ENCODE results near the gene SLC25A36.

GRCh38 chr3:140974900-140975299, 33.3 kb downstream of the SLC25A36 start:
- TF ChIP-seq, protein P1, sequence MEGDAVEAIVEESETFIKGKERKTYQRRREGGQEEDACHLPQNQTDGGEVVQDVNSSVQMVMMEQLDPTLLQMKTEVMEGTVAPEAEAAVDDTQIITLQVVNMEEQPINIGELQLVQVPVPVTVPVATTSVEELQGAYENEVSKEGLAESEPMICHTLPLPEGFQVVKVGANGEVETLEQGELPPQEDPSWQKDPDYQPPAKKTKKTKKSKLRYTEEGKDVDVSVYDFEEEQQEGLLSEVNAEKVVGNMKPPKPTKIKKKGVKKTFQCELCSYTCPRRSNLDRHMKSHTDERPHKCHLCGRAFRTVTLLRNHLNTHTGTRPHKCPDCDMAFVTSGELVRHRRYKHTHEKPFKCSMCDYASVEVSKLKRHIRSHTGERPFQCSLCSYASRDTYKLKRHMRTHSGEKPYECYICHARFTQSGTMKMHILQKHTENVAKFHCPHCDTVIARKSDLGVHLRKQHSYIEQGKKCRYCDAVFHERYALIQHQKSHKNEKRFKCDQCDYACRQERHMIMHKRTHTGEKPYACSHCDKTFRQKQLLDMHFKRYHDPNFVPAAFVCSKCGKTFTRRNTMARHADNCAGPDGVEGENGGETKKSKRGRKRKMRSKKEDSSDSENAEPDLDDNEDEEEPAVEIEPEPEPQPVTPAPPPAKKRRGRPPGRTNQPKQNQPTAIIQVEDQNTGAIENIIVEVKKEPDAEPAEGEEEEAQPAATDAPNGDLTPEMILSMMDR (IDR thresholded peaks at IDR 0.05): no peak
- TF ChIP-seq POLR2AphosphoS5 (IDR thresholded peaks at IDR 0.05; ENCODE audit: low read depth, low read length) (no peak), SIN3A (IDR thresholded peaks at IDR 0.05; ENCODE audit: borderline replicate concordance, low read depth, low read length) (no peak), REST (IDR thresholded peaks at IDR 0.05; ENCODE audit: low read depth, low read length) (no peak), EZH2phosphoT487 (IDR thresholded peaks at IDR 0.05; ENCODE audit: borderline replicate concordance, low read depth) (no peak), JUND (IDR thresholded peaks at IDR 0.05) (no peak), NRF1 (IDR thresholded peaks at IDR 0.05; ENCODE audit: low read depth, low read length) (no peak), MXI1 (IDR thresholded peaks at IDR 0.05; ENCODE audit: low read depth, low read length) (no peak), YY1 (IDR thresholded peaks at IDR 0.05; ENCODE audit: low read depth) (no peak)
- TF ChIP-seq, protein P2, sequence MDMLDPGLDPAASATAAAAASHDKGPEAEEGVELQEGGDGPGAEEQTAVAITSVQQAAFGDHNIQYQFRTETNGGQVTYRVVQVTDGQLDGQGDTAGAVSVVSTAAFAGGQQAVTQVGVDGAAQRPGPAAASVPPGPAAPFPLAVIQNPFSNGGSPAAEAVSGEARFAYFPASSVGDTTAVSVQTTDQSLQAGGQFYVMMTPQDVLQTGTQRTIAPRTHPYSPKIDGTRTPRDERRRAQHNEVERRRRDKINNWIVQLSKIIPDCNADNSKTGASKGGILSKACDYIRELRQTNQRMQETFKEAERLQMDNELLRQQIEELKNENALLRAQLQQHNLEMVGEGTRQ (IDR thresholded peaks at IDR 0.05; ENCODE audit: borderline replicate concordance, low read depth, low read length): no peak

Data from SK-N-SH (cell line).